ENCODE data around the gene PDE4B.

DNA sequence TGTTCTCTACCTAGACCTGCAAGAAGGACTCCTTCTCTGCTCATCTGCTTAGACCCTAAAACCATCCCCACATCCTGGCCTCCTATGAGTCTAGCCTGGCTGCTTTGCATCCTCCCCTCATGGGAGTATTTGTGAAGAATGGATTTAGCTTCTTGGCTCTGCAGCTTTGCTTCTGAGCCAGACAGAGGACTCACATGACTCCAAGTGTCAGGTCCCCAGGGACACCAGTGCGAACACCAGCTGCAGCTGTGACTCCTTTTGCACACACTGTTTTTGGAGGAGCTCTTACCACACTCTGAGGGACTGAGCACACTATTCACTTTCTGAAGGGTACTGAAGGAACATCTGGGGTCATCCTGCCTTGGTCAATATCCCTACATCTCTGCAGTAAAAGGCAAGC lies 609.5 kb downstream of the PDE4B start:
- TF ChIP-seq, protein P1, sequence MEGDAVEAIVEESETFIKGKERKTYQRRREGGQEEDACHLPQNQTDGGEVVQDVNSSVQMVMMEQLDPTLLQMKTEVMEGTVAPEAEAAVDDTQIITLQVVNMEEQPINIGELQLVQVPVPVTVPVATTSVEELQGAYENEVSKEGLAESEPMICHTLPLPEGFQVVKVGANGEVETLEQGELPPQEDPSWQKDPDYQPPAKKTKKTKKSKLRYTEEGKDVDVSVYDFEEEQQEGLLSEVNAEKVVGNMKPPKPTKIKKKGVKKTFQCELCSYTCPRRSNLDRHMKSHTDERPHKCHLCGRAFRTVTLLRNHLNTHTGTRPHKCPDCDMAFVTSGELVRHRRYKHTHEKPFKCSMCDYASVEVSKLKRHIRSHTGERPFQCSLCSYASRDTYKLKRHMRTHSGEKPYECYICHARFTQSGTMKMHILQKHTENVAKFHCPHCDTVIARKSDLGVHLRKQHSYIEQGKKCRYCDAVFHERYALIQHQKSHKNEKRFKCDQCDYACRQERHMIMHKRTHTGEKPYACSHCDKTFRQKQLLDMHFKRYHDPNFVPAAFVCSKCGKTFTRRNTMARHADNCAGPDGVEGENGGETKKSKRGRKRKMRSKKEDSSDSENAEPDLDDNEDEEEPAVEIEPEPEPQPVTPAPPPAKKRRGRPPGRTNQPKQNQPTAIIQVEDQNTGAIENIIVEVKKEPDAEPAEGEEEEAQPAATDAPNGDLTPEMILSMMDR (conservative IDR thresholded peaks at IDR 0.05; ENCODE audit: low read depth, low read length), result no peak
- no peak for TF ChIP-seq EZH2 (IDR thresholded peaks at IDR 0.05; ENCODE audit: low read length, unreplicated experiment)

Measured in PC-3 (cell line).